HepG2 (cell line): ENCODE results near the gene NUDT9. TPM values are rescaled to one million over a fixed set of nuclear protein-coding genes. Genes with fewer than 3 reads are reported as not detected.
A peak's percentile ranks its signal among the peaks of the same experiment; 100 is the strongest.

Source experiments
- ARNT2 ChIP-seq: sonication (generic); formaldehyde crosslinking; IDR thresholded peaks from 2 replicates; pipeline ENCODE4 v1.8.0; 2022; ENCODE audit warnings: mild to moderate bottlenecking, low read depth, missing genetic modification reagents, moderate library complexity
- BRD4 ChIP-seq: sonication (generic); formaldehyde crosslinking; IDR thresholded peaks from 2 replicates; pipeline ENCODE4 v1.4.0; 2020; ENCODE audit warnings: missing genetic modification reagents
- GFI1 ChIP-seq: sonication (generic); formaldehyde crosslinking; IDR thresholded peaks from 2 replicates; pipeline ENCODE4 v1.5.0; 2020; ENCODE audit warnings: missing genetic modification reagents, mild to moderate bottlenecking, borderline replicate concordance
- KLF6 ChIP-seq: IDR thresholded peaks from 2 replicates; pipeline ENCODE4 v1.8.0; 2016; ENCODE audit warnings: missing biosample characterization, missing genetic modification reagents
- REL ChIP-seq: sonication (generic); formaldehyde crosslinking; conservative IDR thresholded peaks from 2 replicates; pipeline ENCODE4 v1.8.0; 2022; ENCODE audit warnings: mild to moderate bottlenecking, missing genetic modification reagents, moderate library complexity
- RFX5 ChIP-seq: IDR thresholded peaks from 2 replicates; pipeline ENCODE4 v1.6.1; 2011; ENCODE audit warnings: low read depth, low read length, improper control_type of control experiment
- SETDB1 ChIP-seq: sonication (generic); formaldehyde crosslinking; IDR thresholded peaks from 2 replicates; pipeline ENCODE4 v1.5.1; 2020; ENCODE audit warnings: missing genetic modification reagents, mild to moderate bottlenecking, borderline replicate concordance
- ZNF124 ChIP-seq: sonication (generic); formaldehyde crosslinking; IDR thresholded peaks from 2 replicates; pipeline ENCODE4 v1.4.0; 2020; ENCODE audit warnings: missing genetic modification reagents
- ZNF367 ChIP-seq: sonication (generic); formaldehyde crosslinking; IDR thresholded peaks from 2 replicates; pipeline ENCODE4 v1.4.0; 2020; ENCODE audit warnings: missing genetic modification reagents, borderline replicate concordance
- ZNF556 ChIP-seq: sonication (generic); formaldehyde crosslinking; IDR thresholded peaks from 2 replicates; pipeline ENCODE4 v1.4.0; 2020; ENCODE audit warnings: mild to moderate bottlenecking, missing genetic modification reagents, borderline replicate concordance
- ZNF564 ChIP-seq: sonication (generic); formaldehyde crosslinking; IDR thresholded peaks from 2 replicates; pipeline ENCODE4 v1.8.1; 2023; ENCODE audit warnings: mild to moderate bottlenecking, missing genetic modification reagents
- ZSCAN25 ChIP-seq: sonication (generic); formaldehyde crosslinking; IDR thresholded peaks from 2 replicates; pipeline ENCODE4 v1.8.0; 2022; ENCODE audit warnings: mild to moderate bottlenecking, missing genetic modification reagents
- polyA plus RNA-seq, 8 experiments: library from polyadenylated mRNA; depleted of rRNA in 3 of 8; stranded (reverse) in 7 of 8; unstranded in 1 of 8; fragments of >200 nt; fragmentation: Illumina TruSeq in 4 of 8; extraction: Trizol in 4 of 8; gene quantifications; 2 replicates each; pipeline versions ENCODE4 v1.2.1 to v1.2.3, GENCODE V29; 2011 to 2016; ENCODE audit warnings: low read depth in 4 of 8, missing spikeins in 1 of 8, mixed read lengths in 1 of 8; ENCODE audit not compliant: insufficient read depth in 1 of 8
- total RNA-seq, 5 experiments: library from RNA; depleted of rRNA; stranded (reverse); fragments of >200 nt; fragmentation: Illumina TruSeq; extraction: Trizol; gene quantifications; 2 replicates each; pipeline ENCODE4 v1.2.3, GENCODE V29; 2016; ENCODE audit warnings: low read depth in 1 of 5
- TF ChIP-seq, protein P1 (sequence below): sonication (generic); formaldehyde crosslinking; IDR thresholded peaks from 2 replicates; pipeline ENCODE4 v1.4.0; 2020; ENCODE audit warnings: missing genetic modification reagents
- TF ChIP-seq, protein P2 (sequence below): sonication (generic); formaldehyde crosslinking; IDR thresholded peaks from 2 replicates; pipeline ENCODE4 v1.4.0; 2020; ENCODE audit warnings: missing genetic modification reagents
- TF ChIP-seq, protein P3 (sequence below): sonication (generic); formaldehyde crosslinking; IDR thresholded peaks from 2 replicates; pipeline ENCODE4 v1.8.1; 2022; ENCODE audit warnings: low read depth, mild to moderate bottlenecking, missing genetic modification reagents
- TF ChIP-seq, protein P4 (sequence below): fragments of 450-650 bp; IDR thresholded peaks from 2 replicates; pipeline ENCODE4 v1.6.1; 2017; ENCODE audit warnings: mild to moderate bottlenecking

Gene NUDT9
- total and polyA plus RNA-seq, 2 of the 13 experiments (the other 11 are each of a cell fraction or from before 2014, with no cell fraction given) = 10.4 to 12.3 TPM

DNA sequence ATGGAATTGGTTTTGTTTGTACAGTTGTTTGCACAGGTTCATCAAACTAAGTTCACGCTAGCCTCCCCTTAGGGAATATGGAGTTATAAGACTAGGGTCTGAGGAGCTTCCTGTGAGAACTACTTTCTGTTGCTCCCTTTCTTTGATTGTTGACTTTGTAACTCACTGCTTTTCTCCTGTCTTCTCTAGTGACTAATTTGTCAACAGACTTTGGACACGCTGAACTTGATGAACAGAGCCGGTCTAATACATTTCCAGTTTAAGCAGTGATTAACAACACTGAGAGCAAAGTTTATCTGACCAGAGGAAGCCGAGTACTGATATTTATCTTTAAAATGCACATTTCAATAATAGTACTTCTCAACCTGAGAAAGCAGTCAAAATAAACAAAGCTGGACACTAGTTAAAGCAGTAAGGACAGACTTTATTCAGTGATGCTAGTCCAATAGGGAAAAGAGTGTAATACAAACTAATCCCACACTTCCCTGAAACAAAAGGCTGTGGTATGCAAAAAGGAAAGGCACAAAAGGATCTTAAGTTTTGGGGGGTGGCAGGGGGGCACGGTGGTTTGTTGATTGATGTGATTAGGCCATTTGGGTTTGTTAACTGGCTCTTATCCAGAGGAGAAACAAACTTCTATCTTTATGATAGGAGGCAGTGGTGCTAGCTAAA, 2.7 kb upstream of the NUDT9 start (continued):
- TF ChIP-seq, protein P1, sequence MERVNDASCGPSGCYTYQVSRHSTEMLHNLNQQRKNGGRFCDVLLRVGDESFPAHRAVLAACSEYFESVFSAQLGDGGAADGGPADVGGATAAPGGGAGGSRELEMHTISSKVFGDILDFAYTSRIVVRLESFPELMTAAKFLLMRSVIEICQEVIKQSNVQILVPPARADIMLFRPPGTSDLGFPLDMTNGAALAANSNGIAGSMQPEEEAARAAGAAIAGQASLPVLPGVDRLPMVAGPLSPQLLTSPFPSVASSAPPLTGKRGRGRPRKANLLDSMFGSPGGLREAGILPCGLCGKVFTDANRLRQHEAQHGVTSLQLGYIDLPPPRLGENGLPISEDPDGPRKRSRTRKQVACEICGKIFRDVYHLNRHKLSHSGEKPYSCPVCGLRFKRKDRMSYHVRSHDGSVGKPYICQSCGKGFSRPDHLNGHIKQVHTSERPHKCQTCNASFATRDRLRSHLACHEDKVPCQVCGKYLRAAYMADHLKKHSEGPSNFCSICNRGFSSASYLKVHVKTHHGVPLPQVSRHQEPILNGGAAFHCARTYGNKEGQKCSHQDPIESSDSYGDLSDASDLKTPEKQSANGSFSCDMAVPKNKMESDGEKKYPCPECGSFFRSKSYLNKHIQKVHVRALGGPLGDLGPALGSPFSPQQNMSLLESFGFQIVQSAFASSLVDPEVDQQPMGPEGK (CRISPR knock-in tag) = peak; percentile 57; the same call in 1 of the 2 replicates
- no peak for TF ChIP-seq ZNF564
- TF ChIP-seq, protein P2, sequence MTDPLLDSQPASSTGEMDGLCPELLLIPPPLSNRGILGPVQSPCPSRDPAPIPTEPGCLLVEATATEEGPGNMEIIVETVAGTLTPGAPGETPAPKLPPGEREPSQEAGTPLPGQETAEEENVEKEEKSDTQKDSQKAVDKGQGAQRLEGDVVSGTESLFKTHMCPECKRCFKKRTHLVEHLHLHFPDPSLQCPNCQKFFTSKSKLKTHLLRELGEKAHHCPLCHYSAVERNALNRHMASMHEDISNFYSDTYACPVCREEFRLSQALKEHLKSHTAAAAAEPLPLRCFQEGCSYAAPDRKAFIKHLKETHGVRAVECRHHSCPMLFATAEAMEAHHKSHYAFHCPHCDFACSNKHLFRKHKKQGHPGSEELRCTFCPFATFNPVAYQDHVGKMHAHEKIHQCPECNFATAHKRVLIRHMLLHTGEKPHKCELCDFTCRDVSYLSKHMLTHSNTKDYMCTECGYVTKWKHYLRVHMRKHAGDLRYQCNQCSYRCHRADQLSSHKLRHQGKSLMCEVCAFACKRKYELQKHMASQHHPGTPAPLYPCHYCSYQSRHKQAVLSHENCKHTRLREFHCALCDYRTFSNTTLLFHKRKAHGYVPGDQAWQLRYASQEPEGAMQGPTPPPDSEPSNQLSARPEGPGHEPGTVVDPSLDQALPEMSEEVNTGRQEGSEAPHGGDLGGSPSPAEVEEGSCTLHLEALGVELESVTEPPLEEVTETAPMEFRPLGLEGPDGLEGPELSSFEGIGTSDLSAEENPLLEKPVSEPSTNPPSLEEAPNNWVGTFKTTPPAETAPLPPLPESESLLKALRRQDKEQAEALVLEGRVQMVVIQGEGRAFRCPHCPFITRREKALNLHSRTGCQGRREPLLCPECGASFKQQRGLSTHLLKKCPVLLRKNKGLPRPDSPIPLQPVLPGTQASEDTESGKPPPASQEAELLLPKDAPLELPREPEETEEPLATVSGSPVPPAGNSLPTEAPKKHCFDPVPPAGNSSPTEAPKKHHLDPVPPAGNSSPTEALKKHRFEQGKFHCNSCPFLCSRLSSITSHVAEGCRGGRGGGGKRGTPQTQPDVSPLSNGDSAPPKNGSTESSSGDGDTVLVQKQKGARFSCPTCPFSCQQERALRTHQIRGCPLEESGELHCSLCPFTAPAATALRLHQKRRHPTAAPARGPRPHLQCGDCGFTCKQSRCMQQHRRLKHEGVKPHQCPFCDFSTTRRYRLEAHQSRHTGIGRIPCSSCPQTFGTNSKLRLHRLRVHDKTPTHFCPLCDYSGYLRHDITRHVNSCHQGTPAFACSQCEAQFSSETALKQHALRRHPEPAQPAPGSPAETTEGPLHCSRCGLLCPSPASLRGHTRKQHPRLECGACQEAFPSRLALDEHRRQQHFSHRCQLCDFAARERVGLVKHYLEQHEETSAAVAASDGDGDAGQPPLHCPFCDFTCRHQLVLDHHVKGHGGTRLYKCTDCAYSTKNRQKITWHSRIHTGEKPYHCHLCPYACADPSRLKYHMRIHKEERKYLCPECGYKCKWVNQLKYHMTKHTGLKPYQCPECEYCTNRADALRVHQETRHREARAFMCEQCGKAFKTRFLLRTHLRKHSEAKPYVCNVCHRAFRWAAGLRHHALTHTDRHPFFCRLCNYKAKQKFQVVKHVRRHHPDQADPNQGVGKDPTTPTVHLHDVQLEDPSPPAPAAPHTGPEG (CRISPR knock-in tag) = no peak
- TF ChIP-seq ZNF556 (CRISPR knock-in tag) = no peak
- TF ChIP-seq ZNF367 (CRISPR knock-in tag) = no peak
- no peak for TF ChIP-seq KLF6
- no peak for TF ChIP-seq ZNF124 (CRISPR knock-in tag)
- no peak for TF ChIP-seq BRD4 (CRISPR knock-in tag)
- TF ChIP-seq SETDB1 (CRISPR knock-in tag) = no peak
- no peak for TF ChIP-seq ZSCAN25 (CRISPR knock-in tag)
- TF ChIP-seq, protein P3, sequence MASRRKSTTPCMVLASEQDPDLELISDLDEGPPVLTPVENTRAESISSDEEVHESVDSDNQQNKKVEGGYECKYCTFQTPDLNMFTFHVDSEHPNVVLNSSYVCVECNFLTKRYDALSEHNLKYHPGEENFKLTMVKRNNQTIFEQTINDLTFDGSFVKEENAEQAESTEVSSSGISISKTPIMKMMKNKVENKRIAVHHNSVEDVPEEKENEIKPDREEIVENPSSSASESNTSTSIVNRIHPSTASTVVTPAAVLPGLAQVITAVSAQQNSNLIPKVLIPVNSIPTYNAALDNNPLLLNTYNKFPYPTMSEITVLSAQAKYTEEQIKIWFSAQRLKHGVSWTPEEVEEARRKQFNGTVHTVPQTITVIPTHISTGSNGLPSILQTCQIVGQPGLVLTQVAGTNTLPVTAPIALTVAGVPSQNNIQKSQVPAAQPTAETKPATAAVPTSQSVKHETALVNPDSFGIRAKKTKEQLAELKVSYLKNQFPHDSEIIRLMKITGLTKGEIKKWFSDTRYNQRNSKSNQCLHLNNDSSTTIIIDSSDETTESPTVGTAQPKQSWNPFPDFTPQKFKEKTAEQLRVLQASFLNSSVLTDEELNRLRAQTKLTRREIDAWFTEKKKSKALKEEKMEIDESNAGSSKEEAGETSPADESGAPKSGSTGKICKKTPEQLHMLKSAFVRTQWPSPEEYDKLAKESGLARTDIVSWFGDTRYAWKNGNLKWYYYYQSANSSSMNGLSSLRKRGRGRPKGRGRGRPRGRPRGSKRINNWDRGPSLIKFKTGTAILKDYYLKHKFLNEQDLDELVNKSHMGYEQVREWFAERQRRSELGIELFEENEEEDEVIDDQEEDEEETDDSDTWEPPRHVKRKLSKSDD (CRISPR knock-in tag) = no peak
- TF ChIP-seq REL (CRISPR knock-in tag) = no peak
- TF ChIP-seq RFX5 = no peak
- TF ChIP-seq ARNT2 (CRISPR knock-in tag) = no peak
- TF ChIP-seq, protein P4, sequence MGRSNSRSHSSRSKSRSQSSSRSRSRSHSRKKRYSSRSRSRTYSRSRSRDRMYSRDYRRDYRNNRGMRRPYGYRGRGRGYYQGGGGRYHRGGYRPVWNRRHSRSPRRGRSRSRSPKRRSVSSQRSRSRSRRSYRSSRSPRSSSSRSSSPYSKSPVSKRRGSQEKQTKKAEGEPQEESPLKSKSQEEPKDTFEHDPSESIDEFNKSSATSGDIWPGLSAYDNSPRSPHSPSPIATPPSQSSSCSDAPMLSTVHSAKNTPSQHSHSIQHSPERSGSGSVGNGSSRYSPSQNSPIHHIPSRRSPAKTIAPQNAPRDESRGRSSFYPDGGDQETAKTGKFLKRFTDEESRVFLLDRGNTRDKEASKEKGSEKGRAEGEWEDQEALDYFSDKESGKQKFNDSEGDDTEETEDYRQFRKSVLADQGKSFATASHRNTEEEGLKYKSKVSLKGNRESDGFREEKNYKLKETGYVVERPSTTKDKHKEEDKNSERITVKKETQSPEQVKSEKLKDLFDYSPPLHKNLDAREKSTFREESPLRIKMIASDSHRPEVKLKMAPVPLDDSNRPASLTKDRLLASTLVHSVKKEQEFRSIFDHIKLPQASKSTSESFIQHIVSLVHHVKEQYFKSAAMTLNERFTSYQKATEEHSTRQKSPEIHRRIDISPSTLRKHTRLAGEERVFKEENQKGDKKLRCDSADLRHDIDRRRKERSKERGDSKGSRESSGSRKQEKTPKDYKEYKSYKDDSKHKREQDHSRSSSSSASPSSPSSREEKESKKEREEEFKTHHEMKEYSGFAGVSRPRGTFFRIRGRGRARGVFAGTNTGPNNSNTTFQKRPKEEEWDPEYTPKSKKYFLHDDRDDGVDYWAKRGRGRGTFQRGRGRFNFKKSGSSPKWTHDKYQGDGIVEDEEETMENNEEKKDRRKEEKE = no peak
- peak; percentile 99 for TF ChIP-seq GFI1 (CRISPR knock-in tag)
